ENCODE measurements around the gene PSORS1C1.

PSORS1C1 gene

GRCh38 chr6:31113861-31114540 is 599 bp upstream of the PSORS1C1 start:
- TF ChIP-seq CTCF (IDR thresholded peaks at IDR 0.05): no peak
- DNase-seq (ENCODE audit: low spot score): no peak
- Histone ChIP-seq H3K27ac (peak overlapping the region in 1 of 2 donors; percentile 47), H3K4me3 (no peak overlapping the region)

GRCh38 chr6:31114970-31115849 is 610 bp downstream of the PSORS1C1 start:
- TF ChIP-seq CTCF (IDR thresholded peaks at IDR 0.05): no peak
- peak overlapping the region; percentile 41 for H3K4me3 ChIP-seq
- H3K27ac ChIP-seq: peak overlapping the region in 1 of 2 donors; percentile 47
- DNase-seq (ENCODE audit: low spot score): no peak

GRCh38 chr6:31115941-31116560 is 1.5 kb downstream of the PSORS1C1 start:
- no peak for DNase-seq (ENCODE audit: low spot score)
- no peak for TF ChIP-seq CTCF (IDR thresholded peaks at IDR 0.05)
- Histone ChIP-seq H3K4me3 (no peak overlapping the region), H3K27ac (peak overlapping the region in 1 of 2 donors; percentile 11)

GRCh38 chr6:31116661-31117385 is 2.2 kb downstream of the PSORS1C1 start:
- peak overlapping the region; percentile 51 for H3K4me3 ChIP-seq

GRCh38 chr6:31118178-31118577 is 3.6 kb downstream of the PSORS1C1 start:
- no peak overlapping the region for H3K4me3 ChIP-seq
- TF ChIP-seq CTCF (IDR thresholded peaks at IDR 0.05): no peak
- H3K27ac ChIP-seq: no peak overlapping the region
- DNase-seq (ENCODE audit: low spot score): no peak

More at GRCh38 chr6:31116661-31117385, 2.2 kb downstream of the PSORS1C1 start:
- TF ChIP-seq CTCF (IDR thresholded peaks at IDR 0.05): no peak
- H3K27ac ChIP-seq: no peak overlapping the region
- no peak for DNase-seq (ENCODE audit: low spot score)

GRCh38 chr6:31120151-31120915 is 5.7 kb downstream of the PSORS1C1 start, which contains the start of gene CDSN:
Gene CDSN, minus strand, starts transcription at chr6:31120446. Its CDS starts 27 bp downstream, at chr6:31120419.
- Histone ChIP-seq H3K27ac (no peak within 1 kb of the TSS), H3K4me3 (no peak within 1 kb of the TSS)
- TF ChIP-seq CTCF (IDR thresholded peaks at IDR 0.05): no peak
- DNase-seq (ENCODE audit: low spot score): no peak

Measured in coronary artery (tissue), 2 donors.